HepG2 (cell line): ENCODE results near the gene RABL2A. TPM values are rescaled to one million over a fixed set of nuclear protein-coding genes. Genes with fewer than 3 reads are reported as not detected.

Experiments used
- ATAC-seq: fragments of 200-7000 bp; cut with Tn5 transposase; 3 replicates; pipeline ENCODE4 v1.9.1; 2020; ENCODE audit warnings: mild to moderate bottlenecking, moderate library complexity
- BruUV-seq: library from RNA; stranded (reverse); fragments of 400-500 nt; replicated peaks from 2 replicates; lab custom pipeline; 2021; lab: Mats Ljungman, UMichigan
- CTCF ChIA-PET: fragments of 300-600 bp; formaldehyde crosslinking; extraction: SDS; loops from one replicate; lab custom pipeline; 2021; ENCODE audit warnings: low total read pairs, inconsistent platforms, low intra/inter-chr PET ratio; lab: Yijun Ruan, JAX
- POLR2A ChIA-PET: fragments of 350-600 bp; sonication (Branson Sonifier 250); formaldehyde crosslinking; loops from one replicate; lab custom pipeline; 2020; ENCODE audit warnings: antibody characterized with exemption, inconsistent platforms; lab: Yijun Ruan, JAX
- DNase-seq: peaks from one replicate; pipeline ENCODE4 v3.0.0-alpha.2; 2015; ENCODE audit warnings: low spot score
- FAIRE-seq: peaks from 3 replicates; lab custom pipeline; 2011; peaks lifted over from hg19 to GRCh38; lab: Jason Lieb, UNC
- H2AFZ ChIP-seq: one replicate; pipeline ENCODE4 v1.6.1; 2011; ENCODE audit warnings: low read length, inconsistent platforms
- H3K27ac ChIP-seq: fragments of 300-600 bp; 3 replicates; pipeline ENCODE4 v1.8.0; 2011; ENCODE audit warnings: mixed run types, mild to moderate bottlenecking, mixed read lengths, low read length, inconsistent platforms; ENCODE audit not compliant: insufficient read depth; ENCODE audit errors: extremely low read length
- H3K27me3 ChIP-seq, 2 experiments: fragments of 200-600 bp in 1 of 2; 2 replicates in 1 of 2; 3 replicates in 1 of 2; pipeline versions ENCODE4 v1.6.0 to v1.8.0; 2011; ENCODE audit warnings: low read length in 2 of 2, mild to moderate bottlenecking in 2 of 2, moderate library complexity in 2 of 2, inconsistent platforms in 1 of 2; ENCODE audit not compliant: insufficient read depth in 2 of 2, control insufficient read depth in 1 of 2
- H3K36me3 ChIP-seq, 2 experiments: fragments of 200-600 bp in 1 of 2; replicated peaks in 1 of 2; 2 replicates in 1 of 2; 3 replicates in 1 of 2; pipeline versions ENCODE4 v1.5.1 to v1.8.0; 2011; ENCODE audit warnings: low read length in 2 of 2, inconsistent platforms in 1 of 2; ENCODE audit not compliant: insufficient read depth in 2 of 2, control insufficient read depth in 1 of 2
- H3K4me1 ChIP-seq: 2 replicates; pipeline ENCODE4 v1.5.1; 2012; ENCODE audit warnings: low read length, inconsistent platforms; ENCODE audit not compliant: insufficient read depth
- H3K4me2 ChIP-seq: 2 replicates; pipeline ENCODE4 v1.6.0; 2011; ENCODE audit warnings: low read depth, low read length, inconsistent platforms
- H3K4me3 ChIP-seq, 3 experiments: fragments of 200-600 bp in 1 of 3; sonication (generic), shearing (Covaris generic) in 1 of 3; replicated peaks in 1 of 3; 2 replicates each; pipeline ENCODE4 v1.5.1; 2011 to 2016; ENCODE audit warnings: low read length in 3 of 3, inconsistent platforms in 2 of 3, low read depth in 2 of 3, mild to moderate bottlenecking in 2 of 3, control low read depth in 1 of 3, mixed read lengths in 1 of 3; ENCODE audit not compliant: insufficient read depth in 1 of 3
- H3K79me2 ChIP-seq: one replicate; pipeline ENCODE4 v1.6.1; 2011; ENCODE audit warnings: low read length, inconsistent platforms; ENCODE audit not compliant: insufficient read depth
- H3K9ac ChIP-seq: 2 replicates; pipeline ENCODE4 v1.6.0; 2011; ENCODE audit warnings: mild to moderate bottlenecking, low read depth, low read length, inconsistent platforms; ENCODE audit not compliant: insufficient read depth
- H3K9me3 ChIP-seq: 2 replicates; pipeline ENCODE4 v1.5.1; 2012; ENCODE audit warnings: mild to moderate bottlenecking, low read length
- H4K20me1 ChIP-seq: 2 replicates; pipeline ENCODE4 v1.6.0; 2011; ENCODE audit warnings: inconsistent platforms, mild to moderate bottlenecking, low read length, moderate library complexity; ENCODE audit not compliant: insufficient read depth
- ATF2 ChIP-seq: sonication (generic); formaldehyde crosslinking; IDR thresholded peaks from 2 replicates; pipeline ENCODE4 v1.4.0; 2020; ENCODE audit warnings: missing genetic modification reagents
- FIP1L1 ChIP-seq: fragments of 200-400 bp; formaldehyde crosslinking; IDR thresholded peaks from 2 replicates; pipeline ENCODE4 v1.6.1; 2018; ENCODE audit warnings: low read depth, mild to moderate bottlenecking, low read length, moderate library complexity, borderline replicate concordance; ENCODE audit not compliant: insufficient read depth
- GMEB1 ChIP-seq: sonication (generic); formaldehyde crosslinking; IDR thresholded peaks from 2 replicates; pipeline ENCODE4 v1.5.1; 2020; ENCODE audit warnings: missing genetic modification reagents, mild to moderate bottlenecking, borderline replicate concordance
- HOMEZ ChIP-seq: IDR thresholded peaks from 2 replicates; pipeline ENCODE4 v1.6.1; 2016; ENCODE audit warnings: low read depth
- KDM4B ChIP-seq: sonication (generic); formaldehyde crosslinking; IDR thresholded peaks from 2 replicates; pipeline ENCODE4 v1.4.0; 2020; ENCODE audit warnings: missing genetic modification reagents
- NAIF1 ChIP-seq: sonication (generic); formaldehyde crosslinking; IDR thresholded peaks from 2 replicates; pipeline ENCODE4 v1.5.0; 2020; ENCODE audit warnings: mild to moderate bottlenecking, missing genetic modification reagents, borderline replicate concordance
- THAP11 ChIP-seq: IDR thresholded peaks from 2 replicates; pipeline ENCODE4 v1.6.1; 2016; ENCODE audit warnings: missing biosample characterization, missing genetic modification reagents
- ZFP62 ChIP-seq: sonication (generic); formaldehyde crosslinking; IDR thresholded peaks from 2 replicates; pipeline ENCODE4 v1.4.0; 2020; ENCODE audit warnings: missing genetic modification reagents
- ZNF121 ChIP-seq: sonication (generic); formaldehyde crosslinking; IDR thresholded peaks from 2 replicates; pipeline ENCODE4 v1.5.0; 2020; ENCODE audit warnings: mild to moderate bottlenecking, missing genetic modification reagents
- ZNF431 ChIP-seq: sonication (generic); formaldehyde crosslinking; IDR thresholded peaks from 2 replicates; pipeline ENCODE4 v1.9.0; 2022; ENCODE audit warnings: missing genetic modification reagents, low read depth, mild to moderate bottlenecking, borderline replicate concordance
- ZSCAN12 ChIP-seq: sonication (generic); formaldehyde crosslinking; IDR thresholded peaks from 2 replicates; pipeline ENCODE4 v1.9.0; 2021; ENCODE audit warnings: mild to moderate bottlenecking, missing genetic modification reagents
- WGBS: methylation state at CpG from one replicate; pipeline ENCODE4 v1.1.6; 2017; ENCODE audit warnings: low lambda C conversion rate; 5-methylcytosine and 5-hydroxymethylcytosine counted together
- in situ Hi-C: cut with HindIII; loops from 2 replicates; pipeline ENCODE4 v1.10.0; 2017; ENCODE audit warnings: low pct_unique_long_range_greater_than_20kb; ENCODE audit not compliant: extremely low pct_ligation_motif_present
- intact Hi-C: fragments of 100-400 bp; cut with micrococcal nuclease; formaldehyde crosslinking; loops from one replicate; pipeline ENCODE4 v1.10.0; 2022; ENCODE audit not compliant: unreplicated experiment
- polyA plus RNA-seq, 8 experiments: library from polyadenylated mRNA; depleted of rRNA in 3 of 8; stranded (reverse) in 7 of 8; unstranded in 1 of 8; fragments of >200 nt; fragmentation: Illumina TruSeq in 4 of 8; extraction: Trizol in 4 of 8; gene quantifications; 2 replicates each; pipeline versions ENCODE4 v1.2.1 to v1.2.3, GENCODE V29; 2011 to 2016; ENCODE audit warnings: low read depth in 4 of 8, missing spikeins in 1 of 8, mixed read lengths in 1 of 8; ENCODE audit not compliant: insufficient read depth in 1 of 8
- total RNA-seq, 5 experiments: library from RNA; depleted of rRNA; stranded (reverse); fragments of >200 nt; fragmentation: Illumina TruSeq; extraction: Trizol; gene quantifications; 2 replicates each; pipeline ENCODE4 v1.2.3, GENCODE V29; 2016; ENCODE audit warnings: low read depth in 1 of 5
- TF ChIP-seq, protein P1 (sequence below): sonication (generic); formaldehyde crosslinking; IDR thresholded peaks from 2 replicates; pipeline ENCODE4 v1.9.0; 2021; ENCODE audit warnings: missing genetic modification reagents, borderline replicate concordance
- TF ChIP-seq, protein P2 (sequence below): sonication (generic); formaldehyde crosslinking; IDR thresholded peaks from 2 replicates; pipeline ENCODE4 v1.5.0; 2020; ENCODE audit warnings: missing genetic modification reagents
- TF ChIP-seq, protein P3 (sequence below): sonication (generic); formaldehyde crosslinking; IDR thresholded peaks from 2 replicates; pipeline ENCODE4 v1.5.0; 2020; ENCODE audit warnings: missing genetic modification reagents

The RABL2A gene
- total and polyA plus RNA-seq, 2 of the 13 experiments (the other 11 are each of a cell fraction or from before 2014, with no cell fraction given): 9.6 to 13.4 TPM

- 0 out of 2 replicates have a peak, but pooled peaks have one; percentile 15 for TF ChIP-seq THAP11 (CRISPR knock-in tag)
Observed at GRCh38 chr2:113675875-113676274, 48.8 kb downstream of the RABL2A start (continued).

GRCh38 chr2:113676623-113677266, 49.7 kb downstream of the RABL2A start:
- Histone ChIP-seq H3K27me3 (peaks cover 0 to 33% of the 10 kb centered on the region in 2 experiments; a peak in 2 of 5 replicates), H3K79me2 (no peaks in the 10 kb centered on the region), H3K4me1 (no peaks in the 10 kb centered on the region), H2AFZ (no peak overlapping the region), H3K9ac (no peak overlapping the region), H3K27ac (no peak overlapping the region), H3K4me2 (no peak overlapping the region), H4K20me1 (no peaks in the 10 kb centered on the region), H3K9me3 (no peaks in the 10 kb centered on the region), H3K36me3 (no peaks in the 10 kb centered on the region), H3K4me3 (no peak overlapping the region)
- DNase-seq: no peak
- intact Hi-C loops (no loop called here), in situ Hi-C loops (no loop called here)
- ChIA-PET CTCF (no interaction called here), POLR2A (no interaction called here)
- FAIRE-seq: no peak
- BruUV-seq: no TSS peak
- no peak for ATAC-seq
- 25% methylated on average over 4 of the region's 4 CpGs for WGBS
- TF ChIP-seq, protein P1, sequence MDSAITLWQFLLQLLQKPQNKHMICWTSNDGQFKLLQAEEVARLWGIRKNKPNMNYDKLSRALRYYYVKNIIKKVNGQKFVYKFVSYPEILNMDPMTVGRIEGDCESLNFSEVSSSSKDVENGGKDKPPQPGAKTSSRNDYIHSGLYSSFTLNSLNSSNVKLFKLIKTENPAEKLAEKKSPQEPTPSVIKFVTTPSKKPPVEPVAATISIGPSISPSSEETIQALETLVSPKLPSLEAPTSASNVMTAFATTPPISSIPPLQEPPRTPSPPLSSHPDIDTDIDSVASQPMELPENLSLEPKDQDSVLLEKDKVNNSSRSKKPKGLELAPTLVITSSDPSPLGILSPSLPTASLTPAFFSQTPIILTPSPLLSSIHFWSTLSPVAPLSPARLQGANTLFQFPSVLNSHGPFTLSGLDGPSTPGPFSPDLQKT (CRISPR knock-in tag): no peak
- TF ChIP-seq ZNF121 (CRISPR knock-in tag) (no peak), ZNF431 (CRISPR knock-in tag) (no peak), ZFP62 (no peak), HOMEZ (CRISPR knock-in tag) (no peak), GMEB1 (CRISPR knock-in tag) (no peak), KDM4B (CRISPR knock-in tag) (no peak), ZSCAN12 (CRISPR knock-in tag) (no peak), FIP1L1 (no peak), ATF2 (no peak), NAIF1 (CRISPR knock-in tag) (no peak)
- TF ChIP-seq, protein P2, sequence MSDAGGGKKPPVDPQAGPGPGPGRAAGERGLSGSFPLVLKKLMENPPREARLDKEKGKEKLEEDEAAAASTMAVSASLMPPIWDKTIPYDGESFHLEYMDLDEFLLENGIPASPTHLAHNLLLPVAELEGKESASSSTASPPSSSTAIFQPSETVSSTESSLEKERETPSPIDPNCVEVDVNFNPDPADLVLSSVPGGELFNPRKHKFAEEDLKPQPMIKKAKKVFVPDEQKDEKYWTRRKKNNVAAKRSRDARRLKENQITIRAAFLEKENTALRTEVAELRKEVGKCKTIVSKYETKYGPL (CRISPR knock-in tag): no peak
- TF ChIP-seq, protein P3, sequence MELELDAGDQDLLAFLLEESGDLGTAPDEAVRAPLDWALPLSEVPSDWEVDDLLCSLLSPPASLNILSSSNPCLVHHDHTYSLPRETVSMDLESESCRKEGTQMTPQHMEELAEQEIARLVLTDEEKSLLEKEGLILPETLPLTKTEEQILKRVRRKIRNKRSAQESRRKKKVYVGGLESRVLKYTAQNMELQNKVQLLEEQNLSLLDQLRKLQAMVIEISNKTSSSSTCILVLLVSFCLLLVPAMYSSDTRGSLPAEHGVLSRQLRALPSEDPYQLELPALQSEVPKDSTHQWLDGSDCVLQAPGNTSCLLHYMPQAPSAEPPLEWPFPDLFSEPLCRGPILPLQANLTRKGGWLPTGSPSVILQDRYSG (CRISPR knock-in tag): no peak
